Tibial artery (tissue), 4 donors: ENCODE data around the gene DMD.

ENCODE experiments used
- DNase-seq, 2 donors: peaks; one replicate each; pipeline ENCODE4 v3.0.0-alpha.2; 2019
- H3K27ac ChIP-seq, 2 donors: fragments of 200-600 bp; sonication (generic) in 1 of 2; 1 replicate in 1 of 2; 2 replicates in 1 of 2; pipeline ENCODE4 v1.5.1; 2018 to 2019; ENCODE audit warnings: mild to moderate bottlenecking in 1 of 2
- H3K27me3 ChIP-seq, 2 donors: fragments of 200-600 bp; sonication (generic) in 1 of 2; one replicate each; pipeline versions ENCODE4 v1.5.1 to v1.6.0; 2016 to 2019
- H3K36me3 ChIP-seq, 3 donors: fragments of 200-600 bp; sonication (generic) in 2 of 3; one replicate each; pipeline ENCODE4 v1.5.1; 2016 to 2019; ENCODE audit warnings: mild to moderate bottlenecking in 2 of 3
- H3K4me1 ChIP-seq, 4 donors: fragments of 200-600 bp; sonication (generic) in 2 of 4; 1 replicate in 3 of 4; 2 replicates in 1 of 4; pipeline ENCODE4 v1.5.1; 2016 to 2019
- H3K4me3 ChIP-seq, 2 donors: fragments of 200-600 bp; sonication (generic) in 1 of 2; 1 replicate in 1 of 2; 2 replicates in 1 of 2; pipeline ENCODE4 v1.5.1; 2018 to 2019; ENCODE audit warnings: mild to moderate bottlenecking in 2 of 2
- H3K9me3 ChIP-seq, 3 donors: fragments of 200-600 bp; sonication (generic) in 1 of 3; one replicate each; pipeline ENCODE4 v1.5.1; 2016 to 2019
- CTCF ChIP-seq, 2 experiments: fragments of 200-600 bp in 1 of 2; fragments of 450-650 bp in 1 of 2; IDR thresholded peaks; one replicate each; pipeline ENCODE4 v1.5.1; 2017 to 2019; ENCODE audit warnings: antibody characterized with exemption in 2 of 2, mild to moderate bottlenecking in 1 of 2, moderate library complexity in 1 of 2
- intact Hi-C: fragments of 100-400 bp; cut with DNase I; formaldehyde crosslinking; loops from one replicate; pipeline ENCODE4 v1.15.0; 2023; ENCODE audit warnings: low total_unique reads

DMD gene

GRCh38 chrX:31808357-31808756 is 1403.0 kb downstream of the DMD start:
- Histone ChIP-seq H3K4me1 (no peaks in the 10 kb centered on the region), H3K36me3 (no peaks in the 10 kb centered on the region), H3K27ac (no peak overlapping the region), H3K27me3 (no peaks in the 10 kb centered on the region), H3K4me3 (no peak overlapping the region), H3K9me3 (no peaks in the 10 kb centered on the region)
- no peak for TF ChIP-seq CTCF (IDR thresholded peaks at IDR 0.05)
- DNase-seq = no peak
- intact Hi-C loops = no loop called here

- Histone ChIP-seq H3K4me3 (no peak overlapping the region), H3K36me3 (no peaks in the 10 kb centered on the region), H3K9me3 (no peaks in the 10 kb centered on the region), H3K27ac (no peak overlapping the region), H3K4me1 (no peaks in the 10 kb centered on the region), H3K27me3 (no peaks in the 10 kb centered on the region)
- DNase-seq = no peak
- TF ChIP-seq CTCF (IDR thresholded peaks at IDR 0.05) = no peak
- intact Hi-C loops = no loop called here
Measured at GRCh38 chrX:31807165-31807564, 1404.2 kb downstream of the DMD start.

GRCh38 chrX:31805781-31806180 is 1405.6 kb downstream of the DMD start:
- H3K4me3 ChIP-seq = no peak overlapping the region
- H3K27me3 ChIP-seq = no peaks in the 10 kb centered on the region
- no peaks in the 10 kb centered on the region for H3K4me1 ChIP-seq
- DNase-seq = no peak
- no peaks in the 10 kb centered on the region for H3K36me3 ChIP-seq
- H3K9me3 ChIP-seq = no peaks in the 10 kb centered on the region
- no peak for TF ChIP-seq CTCF (IDR thresholded peaks at IDR 0.05)
- H3K27ac ChIP-seq = no peak overlapping the region
- intact Hi-C loops = no loop called here

GRCh38 chrX:31800219-31800618 is 1411.1 kb downstream of the DMD start:
- no peak overlapping the region for H3K4me3 ChIP-seq
- H3K9me3 ChIP-seq = no peaks in the 10 kb centered on the region
- H3K27me3 ChIP-seq = no peaks in the 10 kb centered on the region
- H3K27ac ChIP-seq = no peak overlapping the region
- no peak for TF ChIP-seq CTCF (IDR thresholded peaks at IDR 0.05)
- intact Hi-C loops = no loop called here
- no peak for DNase-seq
- no peaks in the 10 kb centered on the region for H3K36me3 ChIP-seq
- H3K4me1 ChIP-seq = no peaks in the 10 kb centered on the region

GRCh38 chrX:31796624-31797023 is 1414.7 kb downstream of the DMD start:
- Histone ChIP-seq H3K27me3 (no peaks in the 10 kb centered on the region), H3K9me3 (no peaks in the 10 kb centered on the region), H3K4me1 (no peaks in the 10 kb centered on the region), H3K4me3 (no peak overlapping the region), H3K36me3 (no peaks in the 10 kb centered on the region), H3K27ac (no peak overlapping the region)
- intact Hi-C loops = no loop called here
- no peak for TF ChIP-seq CTCF (IDR thresholded peaks at IDR 0.05)
- no peak for DNase-seq

GRCh38 chrX:31747411-31747810 is 1463.9 kb downstream of the DMD start:
- H3K36me3 ChIP-seq = no peaks in the 10 kb centered on the region
- no peak overlapping the region for H3K4me3 ChIP-seq
- intact Hi-C loops = no loop called here
- H3K4me1 ChIP-seq = peaks cover 0 to 9% (median 0%) of the 10 kb centered on the region in 4 donors
- DNase-seq = no peak
- no peaks in the 10 kb centered on the region for H3K27me3 ChIP-seq
- no peak overlapping the region for H3K27ac ChIP-seq
- no peaks in the 10 kb centered on the region for H3K9me3 ChIP-seq
- no peak for TF ChIP-seq CTCF (IDR thresholded peaks at IDR 0.05)
